8988T (cell line): Measurements from ENCODE around the gene RASSF5.

ENCODE experiments used
- DNase-seq: peaks from one replicate; pipeline ENCODE4 v3.0.0; 2011

Gene RASSF5

DNA sequence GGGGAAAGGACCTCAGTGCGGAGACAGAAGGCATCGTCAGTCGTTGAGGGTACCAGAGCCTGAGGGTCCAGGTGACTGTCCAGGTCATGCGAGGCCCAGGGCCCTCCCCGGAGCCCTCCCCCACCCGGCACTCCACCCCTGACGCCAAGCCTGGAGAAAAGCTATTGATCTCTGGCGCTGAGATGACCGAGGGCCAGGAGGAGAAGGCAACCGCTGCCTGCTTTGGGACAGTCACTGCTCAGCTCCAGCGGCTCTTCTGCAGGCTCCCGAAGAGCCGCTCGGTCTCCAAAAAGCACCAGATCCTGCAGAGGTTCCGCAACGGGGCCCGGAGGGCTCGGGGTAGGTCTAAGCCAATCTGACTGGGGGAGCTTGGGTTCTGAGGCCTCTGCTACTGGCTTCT is 10.9 kb downstream of the RASSF5 start:
- DNase-seq, result no peak

DNA sequence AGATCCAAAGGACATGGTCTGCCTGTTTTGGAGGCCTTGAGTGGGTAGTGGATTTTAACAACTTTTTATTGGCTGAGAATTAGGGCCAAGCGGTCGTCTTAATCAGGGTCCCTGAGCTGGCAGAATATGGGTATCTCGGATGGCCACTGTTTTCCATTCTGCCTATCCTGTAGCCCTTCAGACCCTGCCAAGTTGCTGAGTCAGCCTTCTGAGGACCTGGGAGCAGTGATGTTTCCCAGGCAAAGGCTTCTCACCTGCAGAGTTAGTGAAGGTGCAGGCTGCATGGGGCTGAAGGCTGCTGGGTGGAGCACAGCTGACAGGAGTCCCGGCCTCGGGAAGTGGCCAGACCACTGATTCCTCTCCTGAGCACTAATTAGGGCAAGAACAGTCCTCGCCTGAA is 11.4 kb downstream of the RASSF5 start:
- DNase-seq, result no peak

DNA sequence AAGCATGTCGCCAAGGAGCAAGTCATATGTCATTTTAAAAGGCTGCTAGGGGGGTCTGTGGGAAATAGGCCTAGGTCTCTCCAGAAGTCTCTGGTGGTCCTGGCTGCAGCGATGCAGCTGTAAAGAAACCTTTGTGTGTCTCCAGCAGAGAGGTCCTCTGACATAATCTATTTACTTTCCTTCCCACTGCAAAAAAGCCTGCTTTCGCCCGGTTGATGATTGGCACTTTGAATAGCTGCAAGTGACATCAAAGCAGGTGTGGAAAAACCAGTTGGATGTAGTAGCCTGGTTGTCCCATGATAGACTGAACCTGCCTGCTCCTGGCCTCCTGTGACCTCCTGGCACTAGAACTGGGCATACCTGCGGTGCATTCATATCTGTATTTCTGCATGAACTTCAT is 13.8 kb downstream of the RASSF5 start:
- no peak for DNase-seq

DNA sequence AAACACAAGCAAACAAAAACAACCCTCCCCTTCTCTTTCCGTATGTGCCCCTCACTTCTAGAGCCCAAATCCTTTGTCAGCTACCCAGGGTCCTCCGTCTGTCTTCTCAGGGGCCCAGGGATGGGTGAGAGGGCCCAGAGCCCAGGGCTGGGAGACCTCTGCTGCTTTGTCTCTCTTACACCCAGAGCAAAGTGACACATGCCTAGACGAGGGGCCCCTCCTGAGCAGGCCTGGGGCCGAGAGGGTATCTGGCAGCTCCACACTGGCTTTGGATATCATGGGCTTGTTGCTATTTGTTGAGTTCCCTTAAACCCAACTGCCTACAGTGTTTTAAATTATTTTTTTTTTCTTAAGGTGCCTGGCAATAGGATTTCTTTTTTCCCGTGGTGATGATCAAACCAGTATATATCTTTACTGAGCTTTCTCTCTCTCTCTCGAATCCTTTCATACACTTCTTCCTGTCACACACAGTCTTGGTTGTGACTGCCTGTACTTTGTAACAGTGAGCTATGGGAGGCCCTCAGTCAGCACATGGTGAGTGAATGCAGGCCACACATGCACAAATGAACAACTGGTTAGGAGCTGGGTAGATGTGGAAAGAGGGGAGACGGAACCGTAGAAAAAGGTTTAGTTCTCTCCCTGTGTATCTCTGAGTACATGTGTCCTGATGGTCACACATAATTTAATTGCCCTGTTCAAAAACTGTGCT is 14.5 kb downstream of the RASSF5 start:
- no peak for DNase-seq

DNA sequence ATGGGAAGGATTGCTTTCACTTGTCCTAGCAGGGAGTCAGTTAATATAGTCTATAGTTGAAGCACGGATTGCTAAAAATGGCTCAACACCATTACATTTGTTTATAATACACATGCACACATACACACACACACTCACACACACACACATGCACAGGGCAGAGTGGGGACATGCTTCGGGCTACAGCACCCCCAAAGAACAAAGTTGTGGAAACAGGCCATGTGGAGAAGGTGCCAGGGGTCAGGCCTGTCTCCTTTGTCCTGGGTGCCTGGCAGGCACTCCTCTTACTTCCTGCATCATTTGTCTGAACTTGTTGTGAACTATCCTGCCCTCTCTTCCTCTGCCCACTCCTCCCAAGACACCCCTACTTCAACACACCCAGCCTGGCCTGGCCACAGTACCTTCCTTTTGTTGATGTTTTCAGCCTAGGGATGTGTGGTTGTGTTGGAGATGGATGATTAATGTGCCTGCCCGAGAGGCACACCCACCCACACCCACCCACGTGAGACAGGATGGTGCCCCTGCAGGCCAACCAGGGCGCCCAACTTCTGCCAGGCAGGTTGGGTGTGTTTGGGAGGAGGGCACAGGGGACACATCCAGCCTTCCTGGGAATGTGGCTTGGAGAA is 17.5 kb downstream of the RASSF5 start:
- no peak for DNase-seq

DNA sequence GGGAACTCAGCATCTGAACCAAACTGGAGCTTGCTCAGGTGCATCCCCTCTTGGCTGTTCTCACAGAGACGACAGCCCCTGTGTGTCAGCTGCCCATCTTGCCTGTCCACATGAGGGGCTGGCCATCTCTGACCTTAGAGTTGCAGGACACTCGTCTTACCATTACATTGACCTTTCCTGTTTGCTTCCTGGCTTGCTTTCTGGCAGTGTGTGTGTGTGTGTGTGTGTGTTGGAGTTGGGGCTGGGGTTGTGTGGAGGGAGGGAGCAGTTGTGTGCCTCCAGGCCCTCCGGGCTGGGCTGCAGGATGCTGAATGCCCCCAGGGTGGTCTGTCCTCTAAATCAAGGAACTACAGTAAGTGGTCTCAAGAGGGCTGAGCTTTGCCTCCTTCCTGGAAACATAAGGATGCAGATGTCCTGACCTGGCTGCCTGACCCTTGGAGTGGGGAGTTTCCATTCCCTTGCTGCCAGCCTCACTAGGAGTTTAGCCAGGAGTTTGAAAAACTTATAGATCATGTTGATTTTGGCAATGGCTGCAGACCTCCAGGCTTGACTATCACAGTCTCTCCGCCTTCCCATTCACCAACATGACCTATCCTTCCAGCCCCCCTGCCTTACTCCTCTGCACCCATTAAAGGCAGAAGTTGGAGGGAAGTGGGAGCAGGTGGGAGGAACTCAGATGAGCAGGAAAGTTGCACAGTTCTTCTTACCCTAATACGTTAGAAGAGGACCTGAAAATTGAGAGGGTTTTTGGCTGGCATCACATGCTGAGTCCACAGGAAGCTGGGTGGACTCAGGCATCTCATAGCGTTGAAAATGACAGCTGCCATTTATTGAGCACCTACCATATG is 19.0 kb downstream of the RASSF5 start:
- no peak for DNase-seq

DNA sequence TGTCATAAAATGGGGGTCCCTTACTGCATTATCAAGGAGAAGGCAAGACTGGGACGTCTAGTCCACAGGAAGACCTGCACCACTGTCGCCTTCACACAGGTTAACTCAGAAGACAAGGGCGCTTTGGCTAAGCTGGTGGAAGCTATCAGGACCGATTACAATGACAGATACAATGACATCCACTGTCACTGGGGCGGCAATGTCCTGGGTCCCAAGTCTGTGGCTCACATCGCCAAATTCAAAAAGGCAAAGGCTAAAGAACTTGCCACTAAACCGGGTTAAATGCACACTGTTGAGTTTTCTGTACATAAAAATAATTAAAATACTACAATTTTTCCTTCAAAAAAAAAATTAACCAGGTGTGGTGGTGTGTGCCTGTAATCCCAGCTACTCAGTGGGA is 22.1 kb downstream of the RASSF5 start:
- no peak for DNase-seq

DNA sequence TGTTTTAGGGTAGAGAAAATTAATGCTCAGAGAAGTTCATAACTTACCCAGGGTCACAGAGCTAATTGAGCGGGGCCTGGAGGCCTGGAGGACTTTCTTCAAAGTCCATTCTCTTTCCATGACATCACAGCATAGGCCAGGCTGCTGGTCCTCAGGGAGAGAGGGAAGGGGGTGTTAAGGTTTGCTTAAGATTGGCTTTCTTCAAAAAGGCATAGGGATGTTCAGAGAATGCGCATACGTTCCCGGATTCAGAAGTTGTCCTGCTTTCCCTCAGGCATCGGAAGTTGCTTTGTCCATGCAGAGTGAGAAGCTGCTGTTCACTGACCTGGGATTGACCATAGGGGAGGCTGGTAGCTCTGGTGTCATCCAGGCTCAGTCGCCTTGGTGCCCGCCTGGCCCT is 25.0 kb downstream of the RASSF5 start:
- DNase-seq, result no peak

DNA sequence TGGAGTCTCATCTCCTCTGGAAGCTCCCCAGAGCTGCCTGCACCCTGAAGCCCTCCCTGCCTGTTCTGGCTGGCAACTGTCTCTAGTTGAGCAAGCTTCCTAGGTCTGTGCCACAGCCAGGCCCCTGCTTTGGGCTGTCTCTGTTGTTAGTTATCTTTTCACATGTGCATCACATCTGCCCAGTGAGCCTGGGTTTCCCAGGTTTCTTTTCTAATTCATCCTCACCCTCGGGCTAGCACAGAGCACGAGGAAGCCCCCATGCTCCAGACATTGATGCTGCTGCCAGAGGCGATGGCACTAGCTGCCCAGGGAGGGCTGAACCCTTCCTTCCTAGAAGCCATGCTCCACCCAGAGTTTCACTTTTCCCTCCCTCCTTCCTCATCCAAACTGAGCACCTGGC is 27.2 kb downstream of the RASSF5 start:
- no peak for DNase-seq

DNA sequence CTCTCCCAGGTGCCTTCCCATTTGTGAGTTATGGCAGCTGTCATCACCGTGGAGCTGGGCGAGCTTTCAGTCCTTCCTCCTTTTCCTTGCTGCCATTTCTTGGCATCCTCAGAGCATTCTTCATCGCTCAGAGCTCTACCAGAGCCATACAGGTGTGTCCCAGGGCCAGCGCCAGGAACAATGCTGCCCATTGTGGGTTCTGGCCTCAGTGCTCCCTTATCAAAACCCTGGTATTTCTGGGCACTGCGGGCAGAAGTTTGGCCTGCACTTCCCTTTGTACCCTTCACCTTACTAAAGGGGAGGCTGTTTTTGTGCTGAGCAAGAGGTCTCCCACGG is 28.5 kb downstream of the RASSF5 start:
- no peak for DNase-seq

DNA sequence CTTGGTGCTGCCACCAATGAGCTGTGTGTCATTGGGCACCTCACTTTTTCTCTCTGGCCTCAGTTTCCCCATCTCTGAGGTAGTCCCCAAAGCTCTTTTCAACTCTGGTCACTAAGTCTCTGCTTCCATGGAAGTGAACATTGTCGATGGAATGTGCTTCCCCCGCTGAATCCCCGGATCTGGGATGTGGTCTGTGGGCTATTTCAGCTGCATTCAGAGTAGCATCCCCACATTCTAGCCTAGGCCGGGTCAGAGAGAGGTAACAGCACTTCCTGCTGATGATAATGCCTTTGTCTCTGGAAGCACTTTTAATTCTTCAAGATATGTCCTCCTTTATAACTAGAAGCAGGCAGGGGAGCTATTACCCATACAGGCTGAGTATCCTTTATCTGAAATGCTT is 29.8 kb downstream of the RASSF5 start:
- no peak for DNase-seq

DNA sequence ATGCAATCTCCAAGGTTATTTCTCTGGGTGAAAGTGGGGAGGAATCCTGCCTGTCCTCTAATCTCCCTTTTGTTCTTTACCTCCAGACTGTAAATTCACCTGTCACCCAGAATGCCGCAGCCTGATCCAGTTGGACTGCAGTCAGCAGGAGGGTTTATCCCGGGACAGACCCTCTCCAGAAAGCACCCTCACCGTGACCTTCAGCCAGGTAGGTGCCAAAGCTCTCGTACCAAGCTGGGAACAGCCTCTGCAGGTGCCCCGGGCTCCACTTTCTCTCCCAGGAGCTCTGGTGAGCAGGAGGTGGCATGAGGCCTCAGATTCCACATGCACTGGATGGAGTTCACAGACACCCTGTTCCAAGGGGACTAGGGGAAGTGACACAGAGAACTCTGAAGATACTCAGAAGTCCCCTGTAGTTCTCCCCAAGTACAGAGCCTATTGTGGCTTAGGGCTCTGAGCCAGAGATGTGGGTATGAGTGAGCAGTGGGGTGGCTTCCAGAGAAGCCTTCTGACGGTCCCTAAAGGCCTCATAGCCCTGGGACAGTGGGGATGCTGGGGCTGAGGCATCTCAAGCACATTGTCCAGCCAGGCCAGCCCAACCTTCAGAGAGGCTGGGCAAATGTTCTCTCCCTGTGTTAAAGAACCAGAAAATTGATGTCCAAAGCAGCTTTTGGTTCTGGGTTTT is 30.9 kb downstream of the RASSF5 start:
- no peak for DNase-seq

DNA sequence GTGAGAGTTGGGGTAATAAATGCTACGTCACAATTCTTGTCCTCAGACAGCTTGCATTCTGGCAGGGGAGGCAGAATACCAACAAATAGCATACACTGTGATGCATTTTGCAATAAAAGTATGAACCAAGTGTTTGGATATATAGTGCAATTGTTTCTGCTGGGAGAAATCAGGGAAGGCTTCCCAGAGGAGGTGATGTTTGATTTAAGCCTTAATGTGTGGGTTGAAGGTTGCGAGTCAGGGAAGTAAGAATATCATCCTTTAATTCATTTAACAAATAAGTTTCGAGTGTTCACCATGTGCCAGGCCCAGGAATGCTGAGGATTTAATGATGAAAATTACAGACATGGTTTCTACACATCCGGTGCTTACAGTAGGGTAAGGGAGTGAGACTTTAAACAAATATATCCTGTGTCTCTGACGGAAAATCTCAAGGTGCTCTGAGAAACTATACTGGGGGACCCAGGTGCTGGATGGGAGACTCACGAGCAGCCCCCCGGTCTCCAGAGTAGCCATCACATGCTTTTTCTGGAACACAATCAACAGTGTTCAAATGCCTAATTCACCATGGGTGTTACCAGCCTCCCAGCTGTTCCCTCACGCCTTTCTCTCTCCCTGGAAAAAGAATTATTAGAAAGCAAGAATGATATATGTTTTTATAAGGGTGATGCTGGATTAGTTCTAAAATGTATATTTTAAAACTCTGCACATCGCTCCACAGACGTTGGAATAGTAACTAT is 31.7 kb downstream of the RASSF5 start:
- no peak for DNase-seq

DNA sequence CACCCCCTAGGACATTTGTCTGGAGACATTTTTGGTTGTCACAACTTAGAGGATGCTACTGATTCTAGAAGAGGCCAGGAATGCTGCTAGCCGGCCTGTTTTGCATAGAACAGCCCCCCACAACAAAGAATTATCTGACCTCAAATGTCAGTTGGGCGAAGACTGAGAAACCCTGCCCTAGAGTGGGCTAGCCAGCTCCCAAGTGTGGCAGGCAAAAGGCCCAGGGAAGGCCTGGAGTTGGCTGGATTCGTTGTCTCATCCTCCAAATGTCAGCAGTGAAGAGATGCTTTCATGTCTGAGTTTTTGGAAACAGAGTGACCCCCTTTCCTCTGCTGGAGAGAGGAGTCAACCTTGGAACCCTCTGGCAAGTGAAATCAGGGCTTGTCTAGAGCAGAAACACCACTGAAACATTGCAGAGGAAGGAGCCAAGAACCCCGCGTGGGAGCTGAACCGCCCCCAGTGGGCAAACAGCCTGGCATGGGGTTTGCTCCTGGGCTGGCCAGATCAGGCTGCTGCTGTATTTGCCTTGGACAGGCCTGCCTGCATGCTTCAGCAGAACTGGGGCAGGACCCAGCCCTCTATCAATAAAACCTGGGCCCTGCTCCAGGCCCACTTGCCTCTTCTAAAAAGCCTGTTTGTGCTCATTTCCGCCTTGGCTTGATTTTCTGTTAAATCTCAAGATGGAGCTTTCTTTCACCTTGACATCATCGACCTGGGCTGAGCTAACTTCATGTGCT is 32.9 kb downstream of the RASSF5 start:
- no peak for DNase-seq

DNA sequence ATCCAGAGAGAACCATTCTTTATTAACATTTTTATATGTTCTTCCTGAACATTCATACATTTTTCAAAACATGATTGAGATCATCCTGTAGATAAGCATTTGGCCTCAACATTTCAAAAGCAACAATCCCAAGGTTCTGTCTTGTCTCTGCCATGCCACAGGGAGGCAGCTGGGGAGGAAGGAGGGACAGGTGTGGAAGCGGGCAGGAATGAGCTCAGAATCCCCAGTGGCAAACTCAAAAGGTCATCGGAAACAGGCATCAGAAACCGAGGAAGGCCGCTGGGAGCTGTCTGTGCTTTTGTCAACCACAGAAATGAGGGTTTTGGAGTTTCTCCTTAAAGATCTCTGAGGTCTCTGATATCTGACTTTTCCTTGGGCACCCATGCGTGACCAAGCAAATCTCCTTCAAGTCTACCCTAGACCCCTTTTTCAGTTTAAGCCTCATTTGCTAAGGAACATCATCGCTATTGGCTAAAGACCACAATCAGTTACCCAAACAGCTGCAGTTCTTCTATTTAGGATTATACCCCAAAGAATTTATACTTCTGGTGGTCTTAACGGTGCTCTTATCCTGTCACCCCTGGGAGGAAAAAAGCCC is 34.0 kb downstream of the RASSF5 start:
- DNase-seq, result no peak

DNA sequence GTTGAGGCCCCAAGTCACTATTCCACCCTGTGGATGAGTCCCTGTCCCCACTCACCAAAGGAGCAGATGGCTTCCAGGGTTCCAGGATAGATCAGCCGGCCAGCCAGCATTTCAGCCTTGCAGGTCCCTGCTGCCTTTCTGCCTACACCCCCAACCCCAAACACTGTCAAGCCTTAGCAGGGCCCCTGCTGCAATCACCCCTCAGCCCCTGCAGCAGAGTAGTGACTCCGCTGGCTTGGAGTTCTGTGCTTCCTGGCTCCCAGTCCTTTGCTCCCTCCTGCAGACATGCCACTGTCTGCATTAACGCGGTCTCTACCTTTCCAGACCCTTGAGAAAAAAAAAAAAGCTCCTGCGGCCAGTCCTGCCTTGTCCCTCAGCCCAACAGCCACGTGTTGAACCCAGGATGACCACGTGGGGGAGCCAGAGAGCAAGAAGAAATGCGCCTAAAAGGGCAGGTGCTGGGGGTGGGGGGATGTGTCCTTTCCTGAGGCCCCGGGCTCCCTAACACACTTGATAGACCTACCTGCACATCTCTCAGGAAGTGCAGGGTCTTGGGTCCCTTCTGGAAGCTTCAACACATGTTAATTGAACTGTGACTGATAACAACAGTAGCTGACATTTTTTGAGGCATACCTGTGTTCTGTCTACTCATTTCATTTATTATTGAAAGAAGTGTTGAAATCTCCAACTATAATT is 37.4 kb downstream of the RASSF5 start:
- peak; percentile 72 for DNase-seq

DNA sequence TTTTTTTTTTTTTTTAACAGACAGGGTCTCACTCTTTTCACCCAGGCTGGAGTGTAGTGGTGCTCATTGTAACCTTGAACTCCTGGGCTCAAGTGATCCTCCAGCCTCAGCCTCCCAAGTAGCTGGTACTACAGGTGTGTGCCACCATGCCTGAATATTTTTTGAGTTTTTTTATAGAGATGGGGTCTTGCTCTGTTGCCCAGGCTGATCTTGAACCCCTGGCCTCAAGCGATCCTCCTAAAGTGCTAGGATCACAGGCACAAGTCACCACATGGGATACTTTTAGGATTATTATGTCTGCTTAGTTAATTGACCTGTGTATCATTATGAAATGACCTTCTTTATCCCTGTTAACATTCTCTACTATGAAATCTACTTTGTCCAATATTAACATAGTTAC is 38.0 kb downstream of the RASSF5 start:
- no peak for DNase-seq

DNA sequence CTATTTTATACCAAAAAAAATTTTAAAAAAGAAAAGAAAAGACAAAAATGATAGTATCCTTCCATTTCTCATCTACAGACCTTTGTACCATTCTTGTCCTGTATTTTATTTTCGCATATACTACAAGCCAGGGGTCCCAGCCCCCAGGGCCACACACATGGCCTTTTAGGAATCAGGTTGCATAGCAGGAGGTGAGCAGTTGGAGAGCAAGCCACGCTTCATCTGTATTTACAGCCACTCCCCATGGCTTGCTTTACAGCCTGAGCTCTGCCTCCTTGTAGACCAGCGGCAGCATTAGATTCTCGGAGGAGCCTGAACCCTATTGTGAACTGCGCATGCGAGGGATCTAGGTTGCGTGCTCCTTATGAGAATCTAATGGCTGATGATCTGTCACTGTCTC is 39.8 kb downstream of the RASSF5 start:
- no peak for DNase-seq

DNA sequence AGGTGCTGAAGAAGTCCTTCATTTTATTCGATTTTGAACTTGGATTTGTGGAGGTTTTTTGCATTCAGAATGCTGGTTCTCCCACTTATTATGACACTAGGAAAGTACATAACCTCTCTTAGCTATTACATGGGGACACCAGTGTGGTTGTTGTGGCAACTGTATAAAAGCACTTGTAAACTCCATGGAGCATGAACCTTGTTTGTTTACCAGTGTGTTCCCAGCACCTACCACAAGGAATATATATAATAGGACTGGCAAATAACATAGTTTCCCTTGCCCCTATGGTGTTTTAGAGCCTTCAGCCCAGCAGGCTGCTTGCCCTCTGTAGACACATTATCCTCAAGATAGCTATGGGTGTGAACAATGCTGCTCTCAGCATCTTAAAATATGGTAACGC is 43.1 kb downstream of the RASSF5 start:
- no peak for DNase-seq

DNA sequence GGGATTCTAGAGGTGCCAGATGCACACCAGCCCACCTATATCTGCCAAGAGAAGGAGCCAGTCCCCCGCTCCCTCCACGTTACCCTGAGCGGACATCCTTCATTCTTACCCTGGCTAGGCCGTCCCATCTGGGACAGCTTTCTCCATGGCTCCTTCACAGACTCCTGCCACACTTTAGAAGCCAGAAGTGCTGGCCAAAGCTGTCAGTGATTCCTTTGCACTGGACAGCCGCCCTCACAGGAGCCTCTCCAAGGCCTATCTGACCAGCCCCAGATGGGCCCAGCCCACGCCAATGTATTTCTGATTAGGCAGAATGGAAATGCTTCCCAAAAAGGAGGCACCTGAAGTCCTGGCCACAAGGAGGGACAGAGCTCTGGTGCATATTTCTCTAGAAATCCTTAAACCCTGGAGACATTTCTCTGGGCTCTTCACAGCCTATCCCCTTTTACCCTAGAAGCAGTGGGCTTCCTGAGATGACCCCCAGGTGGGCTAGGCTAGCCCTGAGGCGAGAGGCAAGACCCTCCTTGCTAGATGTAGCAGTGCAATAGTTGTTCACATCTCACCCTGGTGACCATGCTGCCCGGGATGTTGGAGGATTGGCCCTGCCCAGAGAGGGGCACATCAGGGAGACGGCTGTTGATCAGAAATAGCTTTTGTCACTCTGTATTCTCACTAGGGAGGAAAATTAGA is 44.1 kb downstream of the RASSF5 start:
- no peak for DNase-seq

DNA sequence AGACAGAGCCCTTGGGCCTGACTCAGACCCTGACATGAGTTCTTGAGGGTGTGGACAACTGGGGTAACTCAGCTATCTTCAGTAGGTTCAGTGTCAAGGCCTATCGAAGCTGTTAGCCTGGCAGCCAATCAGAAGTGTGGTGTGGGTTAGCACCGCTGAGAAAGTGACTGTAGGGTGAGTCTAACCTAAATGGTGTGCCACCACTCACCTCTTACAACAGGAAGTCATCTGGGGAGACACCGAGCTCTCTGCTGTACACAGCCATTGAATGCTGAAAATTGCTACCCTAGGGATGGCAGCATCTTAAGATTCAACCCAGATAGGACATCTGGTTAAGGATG is 44.6 kb downstream of the RASSF5 start:
- no peak for DNase-seq
